ENCODE data around the gene MMS22L.

- no peak for TF ChIP-seq CTCF (conservative IDR thresholded peaks at IDR 0.05; ENCODE audit: low read length)
- no peak for TF ChIP-seq EZH2phosphoT487 (IDR thresholded peaks at IDR 0.05; ENCODE audit: borderline replicate concordance)
These were observed 64.1 kb downstream of the MMS22L start for GRCh38 chr6:97218912-97219311.
